ENCODE measurements around the gene HK2. TPM values are rescaled to one million over a fixed set of nuclear protein-coding genes. Genes with fewer than 3 reads are reported as not detected.

Gene HK2
- total and polyA plus RNA-seq, 7 experiments from 2014 or later = 3.6 to 74.6 (median 12.1) TPM

Other genes with a start within 250 kb of the HK2 start
- gene M1AP, start 185.8 kb upstream of the HK2 start, total RNA-seq = under 1 TPM in 1 of 5 experiments, not detected in 4; 0.39 TPM
- gene M1AP, start 185.8 kb upstream of the HK2 start, polyA plus RNA-seq = not detected
- 10 to 100 TPM in 3 of 5 experiments, 1 to 10 TPM in 2; 5.7 to 23.6 (median 11.0) TPM for gene SEMA4F, start 179.9 kb upstream of the HK2 start, total RNA-seq
- 1 to 10 TPM; 6.9 to 8.6 TPM for gene SEMA4F, start 179.9 kb upstream of the HK2 start, polyA plus RNA-seq
- gene POLE4, start 124.5 kb downstream of the HK2 start, total RNA-seq = 10 to 100 TPM; 37.8 to 49.1 (median 43.6) TPM
- gene POLE4, start 124.5 kb downstream of the HK2 start, polyA plus RNA-seq = 100 to 1,000 TPM; 104 to 153 TPM